Ovary (tissue), 3 donors: ENCODE results near the gene RNF128.

Experiments used
- CTCF ChIP-seq, 3 donors: fragments of 450-650 bp in 2 of 3; fragments of 200-600 bp in 1 of 3; IDR thresholded peaks; one replicate each; pipeline versions ENCODE4 v1.5.1 to v1.8.0; 2016 to 2022; ENCODE audit warnings: antibody characterized with exemption in 3 of 3, mild to moderate bottlenecking in 1 of 3
- EP300 ChIP-seq: sonication (generic); formaldehyde crosslinking; IDR thresholded peaks from one replicate; pipeline ENCODE4 v1.6.1; 2017; ENCODE audit warnings: antibody characterized with exemption
- POLR2A ChIP-seq: fragments of 450-650 bp; IDR thresholded peaks from one replicate; pipeline ENCODE4 v1.6.1; 2017; ENCODE audit warnings: antibody characterized with exemption, mild to moderate bottlenecking, moderate library complexity
- donor health status: DM: no; HTN: no; CAD: no.

GRCh38 chrX:106684207-106684606, 42.3 kb upstream of the RNF128 start:
- no peak for TF ChIP-seq CTCF (IDR thresholded peaks at IDR 0.05)
- no peak for TF ChIP-seq EP300
- TF ChIP-seq POLR2A, result no peak
